GM13977 (cell line): ENCODE results near the gene CCNH.

Experiments
- DNase-seq: peaks from one replicate; pipeline ENCODE4 v3.0.0; 2012; ENCODE audit warnings: low spot score
- CTCF ChIP-seq: IDR thresholded peaks from 2 replicates; pipeline ENCODE4 v1.5.1; 2012; ENCODE audit warnings: mild to moderate bottlenecking, control low read depth; ENCODE audit not compliant: insufficient read depth; ENCODE audit errors: extremely low read depth, missing control alignments
- in situ Hi-C: fragments of 300-500 bp; cut with MboI; formaldehyde crosslinking; loops from one replicate; pipeline ENCODE4 v1.12.0; 2022; ENCODE audit warnings: low sequenced_read_pairs, low pct_unique_long_range_greater_than_20kb, mixed read lengths, inconsistent platforms; ENCODE audit not compliant: unreplicated experiment

The CCNH gene

GRCh38 chr5:87400305-87400899, 12.3 kb downstream of the CCNH start:
- peak; percentile 18 for DNase-seq
- in situ Hi-C loops: no loop called here
- peak; percentile 52 for TF ChIP-seq CTCF

GRCh38 chr5:87399720-87400119, 13.0 kb downstream of the CCNH start:
- in situ Hi-C loops: no loop called here
- DNase-seq: no peak
- no peak for TF ChIP-seq CTCF

GRCh38 chr5:87398981-87399614, 13.6 kb downstream of the CCNH start:
- no peak for TF ChIP-seq CTCF
- in situ Hi-C loops: no loop called here

GRCh38 chr5:87394411-87395165, 18.1 kb downstream of the CCNH start:
- TF ChIP-seq CTCF: no peak
- no peak for DNase-seq
- in situ Hi-C loops: no loop called here

More at GRCh38 chr5:87398981-87399614, 13.6 kb downstream of the CCNH start:
- no peak for DNase-seq

GRCh38 chr5:87393331-87393730, 19.4 kb downstream of the CCNH start:
- DNase-seq: no peak
- TF ChIP-seq CTCF: no peak
- in situ Hi-C loops: no loop called here

- no peak for TF ChIP-seq CTCF
- DNase-seq: no peak
- in situ Hi-C loops: no loop called here
These were observed 19.9 kb downstream of the CCNH start for GRCh38 chr5:87392801-87393200.
